Peyer's patch (tissue), 4 donors: ENCODE measurements around the gene TMEM258. TPM values are rescaled to one million over a fixed set of nuclear protein-coding genes. Genes with fewer than 3 reads are reported as not detected.

Source experiments
- DNase-seq, 3 donors: peaks; one replicate each; pipeline ENCODE4 v3.0.0-alpha.2; 2017 to 2019
- H3K27ac ChIP-seq, 4 donors: fragments of 200-600 bp; sonication (generic); one replicate each; pipeline ENCODE4 v1.5.1; 2016 to 2019
- H3K27me3 ChIP-seq, 2 donors: fragments of 200-600 bp; sonication (generic); one replicate each; pipeline ENCODE4 v1.5.1; 2019
- H3K36me3 ChIP-seq, 3 donors: fragments of 200-600 bp; sonication (generic); one replicate each; pipeline ENCODE4 v1.5.1; 2016 to 2019
- H3K4me1 ChIP-seq, 4 donors: fragments of 200-600 bp; sonication (generic); one replicate each; pipeline ENCODE4 v1.5.1; 2016 to 2019
- H3K4me3 ChIP-seq, 4 donors: fragments of 200-600 bp; sonication (generic); 1 replicate in 3 of 4; 2 replicates in 1 of 4; pipeline ENCODE4 v1.5.1; 2016 to 2019; ENCODE audit warnings: mild to moderate bottlenecking in 1 of 4
- H3K9me3 ChIP-seq, 4 donors: fragments of 200-600 bp; sonication (generic); one replicate each; pipeline ENCODE4 v1.5.1; 2016 to 2019; ENCODE audit warnings: mild to moderate bottlenecking in 1 of 4
- POLR2A ChIP-seq, 2 donors: fragments of 450-650 bp; IDR thresholded peaks; one replicate each; pipeline ENCODE4 v1.5.1; 2017; ENCODE audit warnings: antibody characterized with exemption in 2 of 2, mild to moderate bottlenecking in 2 of 2, moderate library complexity in 2 of 2
- total RNA-seq, 4 donors: library from RNA; depleted of rRNA; stranded (reverse); fragments of >200 nt; gene quantifications; one replicate each; pipeline ENCODE4 v1.1.0, GENCODE V29; 2016
- TF ChIP-seq, protein P1 (sequence below), 6 experiments: fragments of 450-650 bp in 4 of 6; fragments of 200-600 bp in 2 of 6; sonication (generic) in 1 of 6; IDR thresholded peaks; one replicate each; pipeline ENCODE4 v1.5.1; 2017 to 2019; ENCODE audit warnings: antibody characterized with exemption in 6 of 6, mild to moderate bottlenecking in 3 of 6, moderate library complexity in 1 of 6

The TMEM258 gene
- total RNA-seq, 4 donors from 2014 or later = 28.7 to 34.7 (median 34.5) TPM; not detected in 1

DNA sequence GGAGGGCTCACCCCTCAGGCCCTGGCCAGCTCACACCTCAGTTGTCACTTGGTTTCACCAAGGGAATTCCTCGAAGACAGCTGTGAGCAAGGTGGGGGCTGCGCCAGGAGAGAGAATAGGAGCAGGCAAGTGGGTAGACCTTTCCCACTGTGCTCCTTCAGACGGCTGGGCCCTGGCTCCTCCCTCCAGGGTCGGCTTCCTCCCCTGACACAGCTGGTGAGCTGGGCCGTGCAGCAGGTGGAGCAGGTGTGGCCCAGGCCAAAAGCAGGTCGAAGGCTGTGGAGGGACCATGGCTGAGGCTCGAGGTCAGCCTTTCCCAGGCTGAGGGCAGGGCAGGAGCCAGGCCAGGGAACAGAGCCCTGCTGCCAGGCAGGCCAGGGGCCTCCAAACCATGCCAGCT lies 52.4 kb downstream of the TMEM258 start:
- Histone ChIP-seq H3K4me3 (no peak overlapping the region), H3K9me3 (no peaks in the 10 kb centered on the region), H3K4me1 (no peaks in the 10 kb centered on the region), H3K36me3 (peaks cover 0 to 62% (median 0%) of the 10 kb centered on the region in 3 donors), H3K27ac (no peak overlapping the region), H3K27me3 (no peaks in the 10 kb centered on the region)
- TF ChIP-seq POLR2A (IDR thresholded peaks at IDR 0.05) = no peak
- TF ChIP-seq, protein P1, sequence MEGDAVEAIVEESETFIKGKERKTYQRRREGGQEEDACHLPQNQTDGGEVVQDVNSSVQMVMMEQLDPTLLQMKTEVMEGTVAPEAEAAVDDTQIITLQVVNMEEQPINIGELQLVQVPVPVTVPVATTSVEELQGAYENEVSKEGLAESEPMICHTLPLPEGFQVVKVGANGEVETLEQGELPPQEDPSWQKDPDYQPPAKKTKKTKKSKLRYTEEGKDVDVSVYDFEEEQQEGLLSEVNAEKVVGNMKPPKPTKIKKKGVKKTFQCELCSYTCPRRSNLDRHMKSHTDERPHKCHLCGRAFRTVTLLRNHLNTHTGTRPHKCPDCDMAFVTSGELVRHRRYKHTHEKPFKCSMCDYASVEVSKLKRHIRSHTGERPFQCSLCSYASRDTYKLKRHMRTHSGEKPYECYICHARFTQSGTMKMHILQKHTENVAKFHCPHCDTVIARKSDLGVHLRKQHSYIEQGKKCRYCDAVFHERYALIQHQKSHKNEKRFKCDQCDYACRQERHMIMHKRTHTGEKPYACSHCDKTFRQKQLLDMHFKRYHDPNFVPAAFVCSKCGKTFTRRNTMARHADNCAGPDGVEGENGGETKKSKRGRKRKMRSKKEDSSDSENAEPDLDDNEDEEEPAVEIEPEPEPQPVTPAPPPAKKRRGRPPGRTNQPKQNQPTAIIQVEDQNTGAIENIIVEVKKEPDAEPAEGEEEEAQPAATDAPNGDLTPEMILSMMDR (IDR thresholded peaks at IDR 0.05) = no peak
- no peak for DNase-seq

DNA sequence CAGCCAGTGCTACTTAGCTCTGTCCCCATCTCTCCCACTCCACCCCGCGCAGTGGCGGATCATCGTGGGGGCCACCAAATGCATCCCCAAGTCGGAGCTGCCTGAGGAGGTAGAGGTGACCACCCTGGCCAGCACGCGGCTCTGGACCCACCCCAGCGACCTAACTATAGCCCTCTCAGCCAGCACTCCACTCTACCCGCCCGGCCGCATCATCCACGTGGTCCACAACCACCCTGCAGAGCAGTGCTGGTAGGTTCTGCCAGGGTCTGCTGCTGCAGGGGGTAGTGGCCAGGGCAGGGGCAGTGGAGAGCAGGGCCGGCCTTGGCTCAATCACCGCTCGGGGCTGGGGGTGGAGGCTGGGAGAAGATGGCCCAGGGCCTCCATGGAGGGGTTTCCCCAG lies 53.0 kb downstream of the TMEM258 start:
- H3K4me3 ChIP-seq = no peak overlapping the region
- no peaks in the 10 kb centered on the region for H3K9me3 ChIP-seq
- peaks cover 0 to 64% (median 0%) of the 10 kb centered on the region in 3 donors for H3K36me3 ChIP-seq
- TF ChIP-seq, protein P1 (IDR thresholded peaks at IDR 0.05) = no peak
- no peak for TF ChIP-seq POLR2A (IDR thresholded peaks at IDR 0.05)
- no peak for DNase-seq
- no peaks in the 10 kb centered on the region for H3K27me3 ChIP-seq
- no peak overlapping the region for H3K27ac ChIP-seq
- H3K4me1 ChIP-seq = no peaks in the 10 kb centered on the region

Other genes with a start within 250 kb of the TMEM258 start
- 10 to 100 TPM in 3 of 4 donors, 1 to 10 TPM in 1; 5.8 to 18.2 (median 12.2) TPM for gene SYT7, start 211.5 kb downstream of the TMEM258 start, total RNA-seq
- 10 to 100 TPM in 2 of 4 donors, 1 to 10 TPM in 2; 5.8 to 18.9 (median 10.2) TPM for gene DAGLA, start 112.2 kb downstream of the TMEM258 start, total RNA-seq
- gene MYRF, start 40.0 kb downstream of the TMEM258 start, total RNA-seq = 10 to 100 TPM; 18.2 to 80.9 (median 49.9) TPM
- 10 to 100 TPM in 1 of 4 donors, 1 to 10 TPM in 3; 4.3 to 33.0 (median 8.8) TPM for gene FEN1, start 312 bp upstream of the TMEM258 start, total RNA-seq
- gene FADS1, start 24.4 kb upstream of the TMEM258 start, total RNA-seq = 1 to 10 TPM; 4.9 to 9.9 (median 6.7) TPM
- 10 to 100 TPM in 2 of 4 donors, 1 to 10 TPM in 2; 1.6 to 30.7 (median 12.0) TPM for gene FADS2, start 35.7 kb upstream of the TMEM258 start, total RNA-seq
- 10 to 100 TPM in 3 of 4 donors, 1 to 10 TPM in 1; 9.5 to 76.7 (median 18.4) TPM for gene FADS3, start 98.9 kb upstream of the TMEM258 start, total RNA-seq
- 10 to 100 TPM in 1 of 4 donors, 1 to 10 TPM in 3; 1.1 to 28.1 (median 5.7) TPM for gene RAB3IL1, start 125.0 kb upstream of the TMEM258 start, total RNA-seq
- 1 to 10 TPM in 3 of 4 donors, under 1 TPM in 1; 0.47 to 4.1 (median 2.3) TPM for gene BEST1, start 157.8 kb upstream of the TMEM258 start, total RNA-seq
- 1,000 to 10,000 TPM; 3,399 to 5,471 (median 4,336) TPM for gene FTH1, start 175.0 kb upstream of the TMEM258 start, total RNA-seq